Mesendoderm (in vitro differentiated cells): ENCODE results near the gene ARHGEF16.

Experiments used
- DNase-seq: peaks from one replicate; pipeline ENCODE4 v3.0.0; 2013
- H2AK5ac ChIP-seq: 2 replicates; pipeline ENCODE4 v1.6.1; 2013; ENCODE audit warnings: low read length, inconsistent platforms
- H2BK120ac ChIP-seq: 2 replicates; pipeline ENCODE4 v1.6.1; 2013; ENCODE audit warnings: low read depth, mild to moderate bottlenecking, low read length, moderate library complexity, mixed read lengths
- H2BK15ac ChIP-seq: replicated peaks from 2 replicates; pipeline ENCODE4 v1.6.1; 2013; ENCODE audit warnings: low read depth, mild to moderate bottlenecking, moderate library complexity
- H2BK5ac ChIP-seq: 2 replicates; pipeline ENCODE4 v1.6.1; 2013; ENCODE audit warnings: low read length, inconsistent platforms
- H3K18ac ChIP-seq: 2 replicates; pipeline ENCODE4 v1.6.1; 2013; ENCODE audit warnings: mild to moderate bottlenecking, low read length, mixed read lengths
- H3K23ac ChIP-seq: one replicate; pipeline ENCODE4 v1.6.1; 2013; ENCODE audit warnings: low read length
- H3K27ac ChIP-seq: 2 replicates; pipeline ENCODE4 v1.5.1; 2013; ENCODE audit warnings: low read depth, mild to moderate bottlenecking, inconsistent platforms, low read length, moderate library complexity
- H3K27me3 ChIP-seq: 2 replicates; pipeline ENCODE4 v1.6.1; 2013; ENCODE audit warnings: low read length, control low read depth, mild to moderate bottlenecking, inconsistent platforms; ENCODE audit not compliant: insufficient read depth, poor library complexity
- H3K36me3 ChIP-seq: 2 replicates; pipeline ENCODE4 v1.6.1; 2013; ENCODE audit warnings: low read length, inconsistent platforms; ENCODE audit not compliant: control insufficient read depth, insufficient read depth
- H3K4ac ChIP-seq: one replicate; pipeline ENCODE4 v1.6.1; 2013; ENCODE audit warnings: low read depth, mild to moderate bottlenecking, low read length, moderate library complexity
- H3K4me1 ChIP-seq: 2 replicates; pipeline ENCODE4 v1.6.1; 2013; ENCODE audit warnings: low read depth, low read length, inconsistent platforms; ENCODE audit not compliant: control insufficient read depth
- H3K4me2 ChIP-seq: 2 replicates; pipeline ENCODE4 v1.6.1; 2013; ENCODE audit warnings: low read length
- H3K4me3 ChIP-seq: 2 replicates; pipeline ENCODE4 v1.5.1; 2013; ENCODE audit warnings: mild to moderate bottlenecking, low read length
- H3K56ac ChIP-seq: one replicate; pipeline ENCODE4 v1.6.1; 2013; ENCODE audit warnings: low read length
- H3K79me1 ChIP-seq: 2 replicates; pipeline ENCODE4 v1.6.1; 2013; ENCODE audit warnings: low read length, inconsistent platforms
- H3K79me2 ChIP-seq: 2 replicates; pipeline ENCODE4 v1.6.1; 2013; ENCODE audit warnings: mild to moderate bottlenecking, low read length; ENCODE audit not compliant: control insufficient read depth, insufficient read depth
- H3K9ac ChIP-seq: 2 replicates; pipeline ENCODE4 v1.6.1; 2013; ENCODE audit warnings: low read length, inconsistent platforms
- H4K5ac ChIP-seq: one replicate; pipeline ENCODE4 v1.6.1; 2013; ENCODE audit warnings: low read length
- H4K8ac ChIP-seq: one replicate; pipeline ENCODE4 v1.6.1; 2013; ENCODE audit warnings: low read depth, mild to moderate bottlenecking, control low read depth, low read length, moderate library complexity
- WGBS: extraction: QIAGEN DNeasy Blood & Tissue Kit; methylation state at CpG from one replicate; pipeline ENCODE4 v1.1.7; 2013; ENCODE audit warnings: low lambda C conversion rate, missing lambda C conversion rate; ENCODE audit not compliant: insufficient coverage; ENCODE audit errors: extremely low coverage; 5-methylcytosine and 5-hydroxymethylcytosine counted together

ARHGEF16 gene

DNA sequence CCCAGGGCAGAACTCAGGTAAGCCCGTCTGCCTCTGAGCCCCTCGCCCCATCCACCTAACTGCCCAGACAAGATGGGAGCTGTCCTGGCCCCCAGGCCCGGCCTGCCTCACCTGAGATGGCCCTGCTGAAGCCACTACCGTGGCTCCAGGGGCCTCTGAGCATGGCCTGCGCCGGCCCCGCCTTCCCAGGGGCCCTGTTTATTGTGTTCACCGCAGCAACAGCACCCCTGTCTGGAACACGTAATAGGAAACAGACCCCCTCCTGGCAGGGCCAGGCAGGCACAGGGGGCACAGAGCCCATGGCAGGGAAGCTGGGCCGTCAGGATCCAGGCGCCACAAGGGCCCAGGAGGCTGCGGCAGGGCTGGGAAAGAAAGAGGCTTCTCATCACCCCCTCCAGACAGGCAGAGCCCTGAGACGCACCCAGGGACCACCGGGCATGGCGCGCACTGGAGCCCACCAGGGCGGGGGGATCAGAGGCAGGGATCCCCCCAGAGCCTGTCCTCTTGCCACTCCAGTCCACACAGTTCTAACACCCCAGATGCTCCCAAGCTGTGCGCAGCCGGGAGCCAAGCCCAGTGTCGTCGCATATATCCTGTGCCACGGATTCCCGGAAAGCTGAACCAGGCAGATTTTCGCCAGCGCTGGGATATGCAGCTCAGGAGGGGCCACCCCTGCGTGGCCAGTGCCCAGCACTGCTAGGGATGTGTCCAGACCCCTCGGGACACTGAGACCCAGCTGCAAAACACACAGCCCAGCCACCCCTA, 62.6 kb downstream of the ARHGEF16 start:
- Histone ChIP-seq H3K27ac (no peak overlapping the region), H3K79me1 (no peaks in the 10 kb centered on the region), H2BK15ac (no peak overlapping the region), H2AK5ac (no peak overlapping the region), H3K4me1 (no peaks in the 10 kb centered on the region), H2BK5ac (no peak overlapping the region), H3K18ac (no peak overlapping the region), H3K36me3 (no peaks in the 10 kb centered on the region), H3K4ac (no peak overlapping the region), H3K27me3 (no peaks in the 10 kb centered on the region), H2BK120ac (no peak overlapping the region), H3K9ac (no peak overlapping the region), H3K4me3 (no peak overlapping the region), H3K56ac (no peak overlapping the region), H3K4me2 (no peak overlapping the region), H3K23ac (no peak overlapping the region), H4K8ac (no peak overlapping the region), H3K79me2 (no peaks in the 10 kb centered on the region), H4K5ac (no peak overlapping the region)
- no peak for DNase-seq
- no CpG with 5 or more reads among the region's 27 CpGs for WGBS

DNA sequence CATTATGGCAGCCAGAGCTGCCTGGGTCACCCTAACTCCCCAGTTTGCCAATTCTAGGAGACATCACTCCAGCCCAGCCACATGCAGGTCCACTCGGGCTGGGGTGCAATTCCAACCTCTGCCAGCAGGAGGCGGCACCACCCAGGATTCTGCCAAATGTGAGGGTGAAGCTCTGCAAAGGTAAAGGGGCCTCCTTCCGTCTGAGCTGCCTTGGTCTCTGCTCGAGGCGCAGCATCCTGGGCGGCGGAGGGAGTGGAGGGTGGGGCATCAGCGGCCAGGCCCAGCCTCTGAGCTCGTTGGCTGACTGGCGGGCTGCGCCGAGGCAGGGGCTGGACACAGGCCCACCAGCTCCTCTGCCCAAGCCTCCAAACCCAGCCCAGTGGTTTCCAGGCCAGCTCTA, 63.8 kb downstream of the ARHGEF16 start:
- no peak overlapping the region for H2AK5ac ChIP-seq
- H3K4ac ChIP-seq = no peak overlapping the region
- H2BK120ac ChIP-seq = no peak overlapping the region
- H3K4me1 ChIP-seq = no peaks in the 10 kb centered on the region
- H3K4me2 ChIP-seq = no peak overlapping the region
- H3K18ac ChIP-seq = no peak overlapping the region
- H3K79me1 ChIP-seq = no peaks in the 10 kb centered on the region
- no peaks in the 10 kb centered on the region for H3K79me2 ChIP-seq
- H3K36me3 ChIP-seq = no peaks in the 10 kb centered on the region
- no peak overlapping the region for H3K27ac ChIP-seq
- no CpG with 5 or more reads among the region's 12 CpGs for WGBS
- no peaks in the 10 kb centered on the region for H3K27me3 ChIP-seq
- no peak overlapping the region for H3K23ac ChIP-seq
- H3K4me3 ChIP-seq = no peak overlapping the region
- H3K9ac ChIP-seq = no peak overlapping the region
- H2BK15ac ChIP-seq = no peak overlapping the region
- H4K5ac ChIP-seq = no peak overlapping the region
- no peak for DNase-seq
- H2BK5ac ChIP-seq = no peak overlapping the region
- H4K8ac ChIP-seq = no peak overlapping the region
- H3K56ac ChIP-seq = no peak overlapping the region

DNA sequence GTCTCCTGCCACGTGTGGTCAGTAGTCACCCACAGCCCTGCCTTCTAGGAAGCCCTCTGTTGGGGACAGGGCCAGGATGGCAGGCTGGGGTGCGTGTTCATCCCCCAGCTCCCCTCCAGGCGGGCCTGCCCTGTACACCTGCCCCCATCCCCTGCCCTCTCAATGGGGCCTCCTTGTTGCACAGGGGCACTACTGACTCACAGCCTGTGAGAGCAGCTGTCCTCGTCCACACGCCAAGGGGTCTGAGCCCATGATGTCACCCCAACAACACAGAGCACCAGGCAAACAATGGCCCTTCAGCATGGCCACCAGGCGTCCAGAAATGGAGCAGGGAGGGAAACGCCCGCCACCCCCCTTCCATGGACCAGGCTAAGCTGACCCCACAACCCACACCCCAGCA, 64.3 kb downstream of the ARHGEF16 start:
- Histone ChIP-seq H3K23ac (no peak overlapping the region), H4K5ac (no peak overlapping the region), H2AK5ac (no peak overlapping the region), H3K36me3 (no peaks in the 10 kb centered on the region), H3K4me2 (no peak overlapping the region), H3K4me1 (no peaks in the 10 kb centered on the region), H3K79me1 (no peaks in the 10 kb centered on the region), H3K4ac (no peak overlapping the region), H3K18ac (no peak overlapping the region), H2BK5ac (no peak overlapping the region), H3K4me3 (no peak overlapping the region), H2BK15ac (no peak overlapping the region), H3K27me3 (no peaks in the 10 kb centered on the region), H3K9ac (no peak overlapping the region), H2BK120ac (no peak overlapping the region), H3K56ac (no peak overlapping the region), H3K27ac (no peak overlapping the region), H4K8ac (no peak overlapping the region), H3K79me2 (no peaks in the 10 kb centered on the region)
- no peak for DNase-seq
- no CpG with 5 or more reads among the region's 8 CpGs for WGBS

DNA sequence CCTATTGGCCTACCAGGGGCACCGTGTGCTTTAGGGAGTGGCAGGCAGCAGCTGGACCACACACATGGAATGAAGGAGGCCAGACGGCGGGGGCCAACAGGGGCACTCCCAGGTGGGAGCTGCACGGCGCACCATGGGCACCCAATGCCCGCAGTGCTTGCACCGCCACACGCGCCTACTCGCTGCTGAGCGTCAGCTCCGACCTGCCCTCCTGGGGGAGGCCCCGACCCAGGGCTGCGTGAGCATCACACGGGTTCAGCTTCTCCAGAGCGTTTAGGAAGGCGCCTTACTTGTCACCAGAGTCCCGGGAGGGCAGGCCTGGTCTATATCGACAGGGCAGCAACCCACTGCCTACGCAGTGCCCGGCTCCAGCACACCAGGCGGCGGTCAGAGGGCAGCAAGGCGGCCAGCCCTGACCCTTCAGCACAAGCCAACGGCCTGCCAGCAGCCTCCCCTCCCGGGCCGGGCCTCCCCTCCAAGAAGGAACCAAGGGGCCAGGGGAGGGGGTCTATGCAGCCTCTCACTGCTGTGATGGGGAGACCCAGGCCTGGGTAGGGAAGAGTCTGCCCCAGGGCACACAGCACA, 64.9 kb downstream of the ARHGEF16 start:
- Histone ChIP-seq H3K4ac (no peak overlapping the region), H4K8ac (no peak overlapping the region), H3K23ac (no peak overlapping the region), H3K79me1 (no peaks in the 10 kb centered on the region), H3K36me3 (no peaks in the 10 kb centered on the region), H2BK15ac (no peak overlapping the region), H3K56ac (no peak overlapping the region), H3K18ac (no peak overlapping the region), H3K27me3 (no peaks in the 10 kb centered on the region), H3K4me3 (no peak overlapping the region), H2BK120ac (no peak overlapping the region), H3K4me1 (no peaks in the 10 kb centered on the region), H3K4me2 (no peak overlapping the region), H3K9ac (no peak overlapping the region), H3K79me2 (no peaks in the 10 kb centered on the region), H2AK5ac (no peak overlapping the region), H3K27ac (no peak overlapping the region), H4K5ac (no peak overlapping the region), H2BK5ac (no peak overlapping the region)
- no CpG with 5 or more reads among the region's 27 CpGs for WGBS
- DNase-seq = no peak

DNA sequence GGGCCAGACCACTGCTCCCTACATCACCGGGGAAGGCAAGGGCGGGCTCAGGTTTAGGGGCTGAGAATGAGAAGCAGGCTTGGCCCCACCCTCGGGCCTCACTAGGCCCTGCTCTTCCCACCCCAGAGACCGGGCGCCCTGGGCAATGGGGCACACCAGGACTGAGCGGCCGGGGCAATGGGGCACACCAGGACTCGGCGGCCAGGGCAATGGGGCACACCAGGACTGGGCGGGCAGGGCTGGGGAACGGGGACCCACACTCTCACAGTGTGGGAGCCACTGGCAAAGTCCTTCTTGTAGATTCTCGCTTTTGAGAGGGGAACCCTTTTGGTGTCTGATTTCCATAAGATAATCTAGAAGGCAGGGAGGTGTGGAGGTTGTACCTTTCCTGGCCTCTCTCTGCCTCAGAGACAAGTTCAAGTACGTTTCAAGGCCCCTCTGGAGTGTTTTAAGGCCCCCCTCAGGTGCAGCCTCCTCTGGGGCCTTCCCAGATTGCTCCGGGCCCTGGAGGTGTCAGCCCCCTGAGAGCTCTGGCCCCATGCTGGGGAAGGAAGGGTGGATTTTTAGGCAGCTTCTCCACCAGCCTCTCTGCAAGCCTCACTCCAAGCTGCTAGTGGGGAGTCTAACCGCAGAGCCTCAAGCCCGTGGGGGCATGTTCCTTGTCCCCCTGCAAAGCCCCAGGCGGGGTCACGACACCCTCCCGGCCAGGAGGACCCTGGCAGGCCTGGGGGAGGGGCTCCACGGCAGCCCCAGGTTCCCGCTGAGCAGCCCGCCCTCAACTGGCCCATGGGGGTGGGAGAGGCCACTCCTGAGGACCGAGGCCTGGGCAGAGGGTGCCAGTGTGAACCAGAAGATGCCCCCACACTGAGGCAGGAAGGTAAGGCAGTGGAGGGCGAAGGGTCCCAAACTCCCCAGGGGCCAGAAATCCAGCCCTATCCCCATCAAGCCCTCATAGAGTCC, 66.2 kb downstream of the ARHGEF16 start:
- Histone ChIP-seq H3K36me3 (no peaks in the 10 kb centered on the region), H3K23ac (no peak overlapping the region), H3K56ac (no peak overlapping the region), H3K4me2 (no peak overlapping the region), H3K79me1 (no peaks in the 10 kb centered on the region), H2BK5ac (no peak overlapping the region), H3K18ac (no peak overlapping the region), H2BK15ac (no peak overlapping the region), H2AK5ac (no peak overlapping the region), H4K5ac (no peak overlapping the region), H3K9ac (no peak overlapping the region), H2BK120ac (no peak overlapping the region), H3K4me3 (no peak overlapping the region), H3K27ac (no peak overlapping the region), H3K4ac (no peak overlapping the region), H4K8ac (no peak overlapping the region), H3K4me1 (no peaks in the 10 kb centered on the region), H3K79me2 (no peaks in the 10 kb centered on the region), H3K27me3 (no peaks in the 10 kb centered on the region)
- DNase-seq = no peak
- no CpG with 5 or more reads among the region's 24 CpGs for WGBS
